Right forelimb (tissue), 1 donor: ENCODE data around the gene PTPRM.

Source experiments
- DNase-seq: peaks from one replicate; pipeline ENCODE4 v3.0.0-alpha.2; 2018

Gene PTPRM

DNA sequence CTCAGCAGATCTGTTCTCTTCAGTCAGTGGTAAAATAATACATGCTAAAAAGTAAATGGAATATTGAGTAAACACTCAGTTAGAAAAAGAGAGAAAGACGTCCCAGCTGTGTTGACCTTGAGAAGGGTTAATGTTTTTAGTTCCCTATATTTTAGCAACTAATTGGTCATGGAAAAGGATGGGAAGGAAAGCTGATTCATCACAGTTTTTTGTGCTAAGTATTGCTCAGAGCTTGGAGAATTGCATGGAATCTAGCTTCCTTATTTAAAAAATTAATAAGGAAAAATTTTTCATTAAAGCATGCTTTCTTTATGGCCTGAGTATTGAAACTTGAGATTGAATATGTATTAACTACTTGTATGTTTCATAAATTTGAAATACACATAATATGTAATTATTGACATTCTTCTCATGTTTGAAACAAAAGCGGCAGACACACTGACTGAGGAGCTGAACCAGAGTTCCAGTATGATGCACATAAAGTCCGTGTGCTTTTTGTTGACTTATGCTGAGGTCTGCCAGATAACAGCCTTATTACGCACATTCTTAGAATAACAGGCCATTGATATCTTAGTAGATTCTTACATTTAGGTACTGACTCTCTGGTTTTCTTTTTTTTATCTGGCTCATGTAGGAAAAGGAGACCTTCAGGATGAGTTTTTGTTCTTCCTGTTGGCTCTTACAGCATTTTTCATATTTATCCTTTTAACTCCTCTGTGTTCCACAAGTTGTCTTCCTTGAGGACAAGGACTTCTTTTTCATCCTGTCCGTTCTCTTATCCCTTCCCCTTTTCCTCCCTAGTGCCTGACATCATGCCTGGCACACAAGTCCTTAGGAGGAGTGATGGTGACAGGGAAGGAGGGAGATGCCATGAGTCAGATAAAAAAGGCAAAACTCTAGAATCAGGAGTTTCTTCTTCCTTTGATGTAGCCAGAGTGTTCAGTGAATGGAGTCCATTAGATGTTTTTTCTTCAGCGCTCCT lies 194.1 kb downstream of the PTPRM start:
- DNase-seq: no peak

DNA sequence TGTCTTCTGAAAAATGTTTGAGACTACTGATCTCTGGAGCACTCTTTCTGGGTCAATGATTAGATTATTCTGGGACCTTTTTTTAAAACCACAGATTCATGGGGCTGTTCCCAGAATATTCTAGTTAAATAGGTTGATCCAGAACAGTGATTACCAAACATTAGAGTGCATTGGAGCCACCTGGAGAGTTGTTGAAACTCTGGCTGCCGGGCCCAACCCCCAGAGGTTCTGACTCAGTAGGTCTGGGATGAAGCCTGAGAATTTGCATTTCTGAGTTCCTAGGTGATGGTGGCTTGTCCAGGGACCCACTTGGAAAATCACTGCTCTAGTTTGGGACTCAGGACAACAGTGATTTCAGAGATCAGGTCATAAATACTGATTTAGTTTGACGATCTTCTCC lies 197.3 kb downstream of the PTPRM start:
- no peak for DNase-seq

DNA sequence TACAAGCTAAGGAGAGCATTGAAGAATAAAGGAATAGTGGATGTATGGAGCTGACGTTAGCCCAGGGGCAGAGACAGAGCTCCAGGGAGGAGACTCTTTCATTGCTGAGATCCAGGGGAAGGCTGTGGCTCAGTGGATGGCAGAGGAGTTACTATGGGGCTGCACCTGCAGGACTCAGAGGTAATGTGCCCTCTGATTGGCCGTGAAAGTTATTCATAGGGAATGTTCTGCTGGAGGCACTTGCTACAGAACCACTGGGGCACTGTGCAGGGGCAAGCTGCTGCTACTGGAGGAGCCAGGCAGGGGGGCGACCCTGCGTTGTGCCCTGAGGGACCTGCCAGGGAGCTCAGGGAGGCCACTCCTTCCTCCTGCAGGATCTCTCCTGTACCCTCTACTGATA lies 199.2 kb downstream of the PTPRM start:
- DNase-seq: no peak

DNA sequence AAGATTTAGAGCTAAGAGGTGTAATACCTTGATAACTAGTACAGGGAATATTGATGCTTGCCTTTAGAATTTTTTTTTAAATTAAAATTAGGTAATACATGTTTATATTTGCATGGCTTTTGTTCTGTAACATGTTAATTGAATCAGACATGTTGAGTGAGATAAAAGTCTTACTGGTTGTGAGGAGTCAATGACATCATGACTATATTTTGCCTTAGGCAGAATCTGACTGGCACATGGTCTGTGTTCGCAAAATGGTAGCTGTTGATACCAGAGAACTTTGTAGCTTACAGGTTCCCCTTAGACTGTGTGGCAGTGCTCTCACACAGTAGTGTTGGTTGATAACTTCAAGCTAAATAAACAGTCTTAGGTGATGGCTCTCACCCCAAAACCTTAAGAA lies 199.7 kb downstream of the PTPRM start:
- DNase-seq: no peak

DNA sequence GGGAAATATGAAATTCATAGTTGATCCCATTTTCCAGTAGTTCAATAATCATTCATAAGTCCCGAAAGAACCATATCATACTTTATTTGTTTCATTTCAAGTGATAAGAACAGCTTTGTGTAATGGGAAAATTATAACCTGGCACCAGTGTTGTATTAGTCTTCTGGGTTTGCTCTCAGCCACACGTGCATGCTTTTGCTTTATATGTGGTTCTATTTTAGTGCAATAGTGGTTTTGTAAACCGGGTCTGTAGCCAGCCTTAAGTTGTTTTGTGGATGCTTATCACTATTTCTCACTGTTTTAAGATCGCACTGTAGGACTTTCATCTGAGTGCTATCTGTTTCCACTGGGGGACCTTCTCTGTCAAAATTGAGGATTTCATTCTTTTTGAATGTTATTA lies 203.8 kb downstream of the PTPRM start:
- no peak for DNase-seq

DNA sequence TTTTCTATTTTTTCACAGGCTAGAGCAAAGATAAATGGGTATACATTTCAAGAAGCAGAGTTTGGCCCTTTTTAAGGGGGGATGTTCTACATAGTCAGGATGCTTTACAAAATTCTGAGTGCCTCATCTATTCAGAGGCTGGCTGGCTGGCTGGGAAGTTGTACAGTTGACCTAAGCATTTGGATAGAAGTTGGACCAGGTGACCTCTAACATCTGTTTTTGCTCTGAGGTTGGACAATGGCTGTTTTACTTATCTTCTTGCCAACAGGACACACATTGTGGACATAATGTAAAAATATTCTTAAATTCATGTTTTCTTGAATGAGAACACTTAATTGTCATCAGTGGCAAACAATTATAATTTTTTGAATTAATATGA lies 205.4 kb downstream of the PTPRM start:
- DNase-seq: no peak

DNA sequence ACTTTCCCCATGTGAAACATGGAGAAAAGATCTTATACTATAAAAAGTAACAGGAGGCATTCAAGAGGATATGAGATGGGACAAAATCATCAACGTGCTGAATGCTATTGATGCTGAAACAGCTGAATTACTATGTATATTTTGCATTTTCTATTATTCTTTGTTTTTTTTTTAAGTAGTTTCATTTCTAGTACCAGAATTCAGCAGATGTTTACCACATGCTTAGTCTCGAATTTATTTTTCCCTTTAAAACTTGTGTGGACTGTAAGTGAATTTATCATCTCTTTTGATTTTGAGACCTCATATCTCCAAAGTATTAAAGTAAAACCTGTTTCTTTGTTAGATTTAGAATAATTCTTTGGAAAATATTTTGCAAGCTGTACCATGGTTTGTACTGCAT lies 205.8 kb downstream of the PTPRM start:
- DNase-seq: no peak

DNA sequence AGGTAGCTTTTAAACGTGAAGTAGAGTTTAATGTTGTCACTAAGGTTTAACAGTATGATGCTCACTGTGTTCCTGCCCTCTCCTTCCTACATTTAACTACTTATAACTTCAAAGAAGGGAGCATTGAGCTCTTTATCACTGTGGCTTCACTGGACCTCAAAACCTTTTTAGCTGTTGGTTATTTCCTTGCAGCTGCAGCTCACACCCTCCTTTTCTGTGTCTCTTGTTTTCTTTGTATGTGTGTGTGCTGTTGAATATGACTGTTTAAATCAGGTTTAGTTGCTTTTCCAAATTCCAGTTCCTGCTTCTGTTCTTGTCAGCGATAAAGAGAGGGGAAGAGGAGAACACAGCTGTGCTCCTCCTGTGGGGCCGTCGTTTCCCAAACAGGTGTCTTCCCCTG lies 208.0 kb downstream of the PTPRM start:
- no peak for DNase-seq

DNA sequence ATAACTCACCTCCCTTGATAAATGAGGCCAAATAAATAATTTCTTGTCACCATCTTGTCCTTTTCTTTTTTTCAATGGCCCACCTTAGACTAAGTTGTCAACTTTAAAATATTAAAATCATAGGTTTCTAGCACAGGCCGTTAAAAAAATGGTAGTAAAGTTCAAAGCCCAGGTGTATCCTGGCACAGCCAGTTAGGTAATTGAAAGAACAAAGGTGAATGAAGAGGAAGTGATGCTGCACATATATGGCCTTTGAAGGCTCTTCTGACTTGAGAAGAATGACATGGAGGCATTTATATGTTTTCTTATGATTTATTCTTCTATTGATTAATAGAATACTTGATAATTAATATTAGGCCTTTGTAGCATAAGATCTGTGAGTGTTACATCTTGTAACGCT lies 208.7 kb downstream of the PTPRM start:
- DNase-seq: no peak

DNA sequence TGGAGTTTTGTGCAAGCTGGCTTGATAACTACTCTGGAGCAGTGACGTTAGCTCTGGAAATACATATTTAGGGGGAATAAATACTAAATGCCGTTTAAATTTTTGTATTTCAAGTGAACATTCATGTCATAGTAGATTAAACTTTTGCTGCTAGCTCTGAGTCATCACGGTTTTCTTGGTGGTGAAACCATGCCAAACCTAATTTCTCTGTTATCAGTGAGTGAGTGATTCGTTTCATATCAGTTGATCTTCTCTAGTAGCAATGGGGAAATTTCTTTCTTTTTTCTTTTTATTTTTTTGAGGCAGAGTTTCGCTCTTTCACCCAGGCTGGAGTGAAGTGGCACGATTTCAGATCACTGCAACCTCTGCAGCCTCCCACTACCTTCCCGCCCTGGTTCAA lies 211.1 kb downstream of the PTPRM start:
- DNase-seq: no peak

DNA sequence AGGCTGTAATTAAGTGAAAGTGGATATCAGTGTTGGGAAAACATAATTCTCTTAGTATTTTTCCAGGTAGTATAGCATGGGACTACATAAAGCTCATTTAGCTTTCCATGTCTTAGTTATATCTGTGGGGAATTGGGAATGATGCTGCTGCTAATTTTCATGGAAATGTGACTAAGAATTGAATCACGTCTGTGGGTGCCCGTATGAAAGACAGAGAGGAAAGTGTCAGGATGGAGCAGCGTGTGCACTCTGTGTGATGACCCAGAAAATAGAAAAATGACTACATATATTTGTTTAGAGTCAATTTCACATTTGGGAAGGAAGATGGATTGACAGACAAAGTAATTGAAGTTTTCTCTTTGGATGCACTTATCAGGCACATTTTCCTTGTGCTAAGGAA lies 212.1 kb downstream of the PTPRM start:
- no peak for DNase-seq

DNA sequence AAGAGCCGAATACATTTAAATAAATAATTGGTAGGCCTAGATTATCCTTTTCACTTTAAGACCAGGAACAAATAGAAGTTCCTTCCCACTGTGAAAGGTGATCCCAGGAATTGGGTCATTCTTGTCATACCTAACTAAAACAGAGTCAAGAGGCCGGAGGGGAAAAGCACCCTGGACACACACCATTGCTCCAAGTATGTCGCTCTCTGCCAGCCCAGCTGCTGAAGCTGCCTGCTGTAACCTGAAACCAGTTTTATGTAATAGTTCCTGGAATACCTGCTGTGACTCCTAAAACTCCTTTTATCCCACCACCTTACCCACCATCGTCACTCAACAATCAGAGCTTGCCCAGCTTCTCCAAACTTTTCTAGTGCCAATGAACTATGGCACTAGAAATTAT lies 217.1 kb downstream of the PTPRM start:
- DNase-seq: no peak

DNA sequence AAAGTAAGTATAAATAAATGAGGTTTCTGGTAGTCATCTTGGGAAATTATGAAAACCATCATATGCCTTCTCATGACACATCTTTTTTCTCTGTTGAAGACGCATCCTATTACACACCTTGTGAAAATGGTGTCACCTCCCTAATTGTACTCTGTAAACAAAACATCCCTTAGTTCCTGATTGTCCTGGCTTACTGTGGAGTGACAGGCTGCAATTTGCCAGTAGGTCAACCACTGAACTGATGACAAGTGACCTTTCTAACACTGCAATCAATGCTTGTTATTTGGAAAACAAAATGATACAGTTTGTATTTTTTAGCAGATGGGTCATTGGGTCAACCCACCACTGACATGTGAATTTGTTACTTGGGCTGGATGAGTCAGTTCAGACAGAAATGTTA lies 219.5 kb downstream of the PTPRM start:
- no peak for DNase-seq

DNA sequence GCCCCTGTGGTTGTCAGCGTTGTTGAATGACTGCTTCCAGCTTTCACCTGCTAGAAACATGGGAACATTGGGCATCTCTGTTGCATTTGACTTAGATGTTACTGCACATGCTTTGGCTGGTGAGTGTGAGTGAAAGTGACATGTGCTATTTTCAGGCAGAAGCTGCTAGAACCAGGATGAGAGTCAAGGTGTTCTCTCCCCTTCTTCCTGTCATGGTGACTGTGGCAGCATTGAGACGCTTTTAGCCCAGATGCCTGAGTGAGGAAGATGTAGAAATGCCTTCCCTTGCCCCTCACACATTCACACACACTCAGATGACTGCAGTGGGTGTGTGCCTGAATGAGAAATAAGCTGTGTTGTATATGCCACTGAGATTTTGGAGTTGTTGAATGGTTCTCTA lies 220.2 kb downstream of the PTPRM start:
- DNase-seq: no peak

DNA sequence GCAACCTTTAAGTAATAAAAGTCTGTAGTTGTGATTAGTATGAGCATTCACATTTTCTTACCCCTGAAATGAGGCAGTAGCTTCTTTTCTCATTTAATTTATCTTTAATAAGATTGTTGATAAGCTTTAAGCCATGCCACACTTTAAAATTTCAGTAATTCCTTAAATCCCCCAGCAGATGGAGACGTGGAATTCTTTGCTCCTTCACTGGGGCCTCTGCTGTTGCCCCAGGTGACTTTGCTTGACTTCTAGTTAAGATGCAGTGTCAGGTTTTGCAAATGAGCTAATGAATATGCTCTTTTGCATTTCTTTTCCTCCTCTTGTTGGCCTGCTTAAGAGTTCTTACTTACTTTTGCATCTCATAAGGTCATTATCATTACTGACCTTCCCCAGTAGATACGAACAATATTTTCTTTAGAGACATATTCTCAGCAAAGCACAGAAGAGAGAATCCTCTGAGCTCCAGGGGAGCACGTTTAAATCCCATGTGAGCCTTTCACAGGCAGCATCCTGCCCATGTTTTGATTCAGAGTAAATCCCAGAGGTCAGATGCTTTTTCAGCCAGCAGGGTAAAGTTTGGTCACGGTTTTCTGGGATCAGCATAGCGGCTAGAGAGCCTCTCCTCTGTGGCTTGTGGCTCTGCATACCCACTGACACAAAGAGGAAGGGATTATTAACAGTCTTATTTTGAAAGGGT lies 222.9 kb downstream of the PTPRM start:
- DNase-seq: no peak

DNA sequence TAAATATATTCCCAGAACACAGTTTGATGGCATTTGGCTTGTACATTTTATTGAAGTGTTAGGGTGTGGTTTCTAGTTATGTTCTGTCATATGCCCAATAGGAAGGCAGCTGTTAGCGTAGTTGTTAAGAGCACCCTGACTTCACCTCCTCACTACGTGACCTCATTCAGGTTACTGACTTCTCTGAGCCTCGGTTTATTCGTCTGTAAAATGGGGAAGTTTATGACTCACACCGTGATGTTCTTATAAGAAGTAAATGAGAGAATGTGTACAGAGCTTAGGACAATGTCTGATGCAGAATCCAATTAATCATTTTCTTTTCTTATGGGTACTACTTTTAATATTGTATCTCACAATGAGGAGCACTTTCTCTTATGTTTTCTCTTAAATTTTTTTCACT lies 226.0 kb downstream of the PTPRM start:
- no peak for DNase-seq

DNA sequence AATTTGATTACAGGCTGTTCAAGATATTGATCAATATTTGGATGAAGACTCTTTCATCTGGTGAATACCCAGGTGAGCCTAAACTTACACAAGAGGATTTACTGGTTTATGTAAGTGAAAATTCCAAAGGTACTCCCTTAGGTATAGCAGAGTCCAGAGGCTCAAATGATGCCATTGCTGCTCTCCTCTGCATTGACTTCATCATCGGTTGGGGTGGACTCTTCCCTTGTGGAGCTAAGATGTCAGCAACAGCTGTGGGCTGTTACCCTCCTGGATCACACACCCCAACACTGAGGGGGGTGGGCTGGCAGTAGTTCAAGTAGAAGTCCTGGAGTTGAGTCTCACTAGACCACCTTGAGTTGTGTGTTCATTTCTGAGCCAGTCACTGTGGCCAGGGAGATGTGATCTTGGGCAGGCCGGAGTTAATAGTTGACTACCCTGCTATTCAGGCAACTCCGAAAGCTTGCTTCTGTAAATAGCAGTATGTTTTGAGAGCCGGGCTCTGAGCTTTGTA lies 236.9 kb downstream of the PTPRM start:
- no peak for DNase-seq

DNA sequence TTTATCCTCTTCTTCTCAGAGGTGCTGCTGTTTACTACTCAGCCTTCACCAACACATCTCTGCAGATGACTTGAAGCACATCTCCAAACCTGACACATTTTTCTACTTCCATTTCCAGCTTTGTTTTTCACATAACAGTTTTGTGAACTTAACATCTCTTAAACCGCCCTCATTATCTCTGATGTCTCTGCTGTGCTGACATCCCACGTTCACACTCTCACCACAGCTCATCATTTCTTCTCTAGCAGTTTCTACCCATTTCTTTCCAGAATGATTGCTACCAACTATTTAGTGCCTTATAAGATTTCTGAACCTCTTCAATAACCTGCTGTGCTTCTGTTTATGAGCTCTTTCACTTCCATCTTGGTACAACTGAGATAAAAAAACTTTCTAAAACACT lies 238.0 kb downstream of the PTPRM start:
- no peak for DNase-seq

DNA sequence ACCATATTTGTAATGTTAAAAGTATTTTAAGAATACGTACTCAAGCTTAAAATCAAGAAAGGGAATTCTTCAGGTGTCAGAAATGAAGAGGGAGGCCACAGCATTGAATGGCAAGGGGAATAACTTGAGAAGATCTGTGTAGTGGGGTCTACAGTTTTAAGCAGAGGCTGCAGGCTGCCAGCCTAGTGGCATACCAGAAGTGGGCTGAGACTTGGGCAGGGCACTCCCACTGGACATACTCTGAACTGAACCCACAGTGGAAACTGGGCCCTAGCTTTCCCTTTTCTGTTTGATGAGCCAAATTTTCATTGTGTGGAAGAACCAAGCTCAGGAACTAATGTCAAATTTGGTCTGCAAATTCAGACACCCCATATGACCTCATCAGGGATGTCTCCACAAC lies 238.8 kb downstream of the PTPRM start:
- no peak for DNase-seq

DNA sequence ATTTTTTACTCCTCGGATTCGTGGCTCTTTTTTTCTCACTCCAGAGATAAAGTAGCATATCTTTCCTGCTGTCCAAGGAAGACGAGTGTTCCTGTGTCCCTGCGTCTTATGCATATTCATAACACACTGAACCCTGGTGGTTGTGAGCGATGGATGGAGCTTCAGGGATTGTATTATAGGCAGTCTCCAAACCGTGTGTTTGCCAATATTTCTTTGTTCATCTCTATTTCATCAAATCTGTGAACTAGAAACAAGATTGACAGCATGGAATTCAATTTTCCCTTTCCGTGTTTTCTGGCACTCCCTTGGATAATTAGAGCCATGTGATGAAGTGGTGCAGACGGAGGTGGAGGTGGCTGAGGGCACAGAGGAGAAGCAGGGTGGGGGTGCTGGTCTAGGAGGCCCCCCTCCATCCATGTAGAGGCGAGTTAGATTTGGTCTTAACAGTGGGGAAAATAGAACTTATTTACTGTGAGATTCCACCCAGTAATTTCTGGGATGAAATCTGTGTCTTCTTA lies 240.9 kb downstream of the PTPRM start:
- no peak for DNase-seq

DNA sequence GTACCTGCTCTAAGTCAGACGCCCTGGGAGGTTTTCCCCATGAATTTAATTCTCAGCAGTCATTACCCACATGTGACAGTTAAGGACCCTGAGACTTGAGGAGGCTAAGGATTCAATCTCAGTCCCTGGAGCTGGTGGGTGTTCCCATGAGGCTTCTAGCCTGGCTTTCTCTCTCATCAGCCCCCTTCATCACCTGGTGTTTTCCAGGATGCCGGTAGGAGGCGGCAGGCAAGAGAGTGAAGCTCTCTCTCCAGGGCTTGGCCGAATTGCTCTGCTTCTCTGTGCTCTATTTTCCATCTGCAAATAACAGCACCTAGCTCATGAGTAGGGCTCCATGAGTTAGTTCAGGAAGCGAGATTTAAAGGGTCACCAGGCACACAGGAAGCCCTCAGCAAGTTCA lies 241.9 kb downstream of the PTPRM start:
- DNase-seq: no peak

DNA sequence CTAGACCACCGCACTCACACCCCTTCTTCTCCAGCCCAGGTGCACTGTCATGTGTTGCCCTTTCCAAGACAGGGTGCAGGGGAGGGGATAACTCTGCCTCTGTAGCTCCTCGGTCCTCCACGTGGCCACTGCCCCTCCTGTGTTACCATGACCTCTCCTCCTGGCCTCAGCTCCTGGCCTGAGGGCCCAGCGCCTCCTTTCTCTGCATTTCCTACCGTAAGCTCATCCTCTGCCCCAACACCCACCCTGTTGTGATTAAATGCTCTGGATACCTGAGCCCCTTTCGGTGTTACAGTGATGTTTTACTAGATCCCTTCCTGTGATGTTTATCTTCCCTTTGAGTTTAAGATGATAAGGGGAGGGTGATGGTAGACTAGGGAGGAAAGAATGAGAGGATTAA lies 242.3 kb downstream of the PTPRM start:
- no peak for DNase-seq

DNA sequence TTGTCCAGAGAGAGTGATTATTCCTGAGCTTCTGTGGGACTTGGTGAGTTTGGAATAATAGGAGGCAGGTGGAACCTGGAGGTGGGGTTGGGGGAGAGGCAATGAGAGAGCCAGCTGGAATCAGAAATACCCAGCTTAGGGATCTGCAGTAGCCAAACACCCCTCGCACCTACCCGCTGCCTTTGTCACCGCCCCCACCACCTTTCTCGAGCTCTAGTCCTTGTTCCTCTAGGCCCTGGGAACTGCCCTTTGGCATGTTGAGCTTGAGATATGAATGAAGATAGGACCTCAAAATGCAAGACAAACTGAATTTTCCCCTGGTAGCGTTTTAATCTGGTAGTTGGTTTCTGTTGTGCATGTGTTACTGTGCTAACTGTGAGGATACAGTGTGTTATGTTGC lies 242.9 kb downstream of the PTPRM start:
- no peak for DNase-seq

DNA sequence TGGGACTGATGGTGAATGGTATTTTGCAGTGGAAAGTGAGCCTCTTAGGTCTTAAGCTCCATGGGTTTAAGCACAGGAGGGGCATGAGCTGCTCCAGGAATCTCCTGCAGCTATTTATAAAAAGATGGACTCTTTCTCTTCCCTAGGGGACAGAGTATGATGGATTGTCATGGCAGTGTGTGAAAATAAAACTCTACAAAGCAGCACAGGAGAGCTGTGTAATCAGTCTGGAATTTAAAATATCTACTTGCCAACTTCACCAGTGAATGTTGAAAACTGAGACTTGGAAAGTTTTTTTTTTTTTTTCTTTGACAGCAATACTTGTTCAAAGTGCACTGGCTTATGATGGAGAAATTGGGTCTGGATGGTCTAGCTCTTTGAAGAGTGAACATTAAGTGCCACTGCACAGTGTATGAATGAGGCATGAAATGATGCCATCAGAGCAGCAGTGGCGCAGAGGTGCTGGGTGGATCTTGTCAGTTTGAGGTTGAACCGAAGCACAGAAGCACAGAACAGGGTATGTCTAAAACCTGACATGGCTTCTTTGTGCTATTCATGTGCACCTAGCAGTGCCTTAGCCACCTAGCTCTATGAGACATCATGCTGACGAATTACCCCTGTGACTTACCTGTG lies 245.4 kb downstream of the PTPRM start:
- no peak for DNase-seq
